SIG-M5 (cell line): ENCODE measurements around the gene NKX6-2.
"Not testable (repeated sequence)": the region's sequence is repeated elsewhere in the genome, so short reads cannot be mapped to it uniquely, and the experiment has no call there.

Source experiments
- DNase-seq: peaks from one replicate; lab custom pipeline; 2025; lab: John Stamatoyannopoulos, UW

The NKX6-2 gene

GRCh38 chr10:132812520-132812919 is 26.6 kb upstream of the NKX6-2 start:
- no peak for DNase-seq

- no peak for DNase-seq
These were observed 26.0 kb upstream of the NKX6-2 start for GRCh38 chr10:132811891-132812481.

- DNase-seq = no peak
These were observed 25.1 kb upstream of the NKX6-2 start for GRCh38 chr10:132810807-132811700.

- no peak for DNase-seq
These were observed 24.3 kb upstream of the NKX6-2 start for GRCh38 chr10:132810141-132810806.

- no peak for DNase-seq
These were observed 23.5 kb upstream of the NKX6-2 start for GRCh38 chr10:132809232-132810140.

GRCh38 chr10:132808383-132809231 is 22.7 kb upstream of the NKX6-2 start:
- DNase-seq = no peak

- DNase-seq = no peak
These were observed 21.7 kb upstream of the NKX6-2 start for GRCh38 chr10:132807621-132808049.

- DNase-seq = no peak
These were observed 20.6 kb upstream of the NKX6-2 start for GRCh38 chr10:132806561-132807003.

GRCh38 chr10:132806110-132806509 is 20.2 kb upstream of the NKX6-2 start:
- no peak for DNase-seq

GRCh38 chr10:132805599-132805998 is 19.7 kb upstream of the NKX6-2 start:
- no peak for DNase-seq

GRCh38 chr10:132804785-132805426 is 19.0 kb upstream of the NKX6-2 start:
- DNase-seq = no peak

- DNase-seq = no peak
These were observed 18.3 kb upstream of the NKX6-2 start for GRCh38 chr10:132804287-132804686.

- DNase-seq = no peak
These were observed 17.7 kb upstream of the NKX6-2 start for GRCh38 chr10:132803416-132804210.

- no peak for DNase-seq
These were observed 16.9 kb upstream of the NKX6-2 start for GRCh38 chr10:132802694-132803320.

- DNase-seq = no peak
These were observed 16.1 kb upstream of the NKX6-2 start for GRCh38 chr10:132802048-132802447.

- no peak for DNase-seq
These were observed 13.9 kb upstream of the NKX6-2 start for GRCh38 chr10:132799865-132800264.

GRCh38 chr10:132798876-132799275 is 12.9 kb upstream of the NKX6-2 start:
- DNase-seq = no peak

GRCh38 chr10:132798403-132798802 is 12.5 kb upstream of the NKX6-2 start:
- DNase-seq = no peak

GRCh38 chr10:132797986-132798385 is 12.0 kb upstream of the NKX6-2 start:
- DNase-seq = not testable (repeated sequence)
